Spleen (tissue), 11 donors: ENCODE measurements around the gene CYFIP2. TPM values are rescaled to one million over a fixed set of nuclear protein-coding genes. Genes with fewer than 3 reads are reported as not detected.

Experiments used
- DNase-seq: peaks from one replicate; pipeline ENCODE4 v3.0.0-alpha.2; 2020
- H3K27ac ChIP-seq, 8 donors: fragments of 200-600 bp; sonication (generic) in 7 of 8; 1 replicate in 4 of 8; 2 replicates in 4 of 8; pipeline versions ENCODE4 v1.5.0 to v1.8.0; 2016 to 2021; ENCODE audit warnings: inconsistent platforms in 4 of 8, mild to moderate bottlenecking in 4 of 8, moderate library complexity in 1 of 8
- H3K27me3 ChIP-seq, 7 donors: fragments of 200-600 bp; sonication (generic) in 6 of 7; replicated peaks in 1 of 7; 1 replicate in 4 of 7; 2 replicates in 3 of 7; pipeline versions ENCODE4 v1.5.0 to v1.8.0; 2016 to 2021; ENCODE audit warnings: inconsistent platforms in 3 of 7, mild to moderate bottlenecking in 1 of 7
- H3K36me3 ChIP-seq, 6 donors: fragments of 200-600 bp; sonication (generic) in 5 of 6; 1 replicate in 4 of 6; 2 replicates in 2 of 6; pipeline versions ENCODE4 v1.5.0 to v1.8.0; 2016 to 2021; ENCODE audit warnings: inconsistent platforms in 2 of 6
- H3K4me1 ChIP-seq, 6 donors: fragments of 200-600 bp; sonication (generic) in 5 of 6; 1 replicate in 3 of 6; 2 replicates in 3 of 6; pipeline versions ENCODE4 v1.5.0 to v1.8.0; 2016 to 2021; ENCODE audit warnings: inconsistent platforms in 3 of 6
- H3K4me3 ChIP-seq, 8 donors: fragments of 200-600 bp; sonication (generic) in 7 of 8; 1 replicate in 4 of 8; 2 replicates in 4 of 8; pipeline versions ENCODE4 v1.5.0 to v1.8.0; 2016 to 2021; ENCODE audit warnings: inconsistent platforms in 4 of 8, mild to moderate bottlenecking in 4 of 8, moderate library complexity in 2 of 8
- H3K9me3 ChIP-seq, 8 donors: fragments of 200-600 bp; sonication (generic) in 7 of 8; 1 replicate in 4 of 8; 2 replicates in 4 of 8; pipeline versions ENCODE4 v1.5.0 to v1.8.0; 2016 to 2021; ENCODE audit warnings: inconsistent platforms in 4 of 8
- CTCF ChIP-seq, 11 experiments: fragments of 200-600 bp in 7 of 11; fragments of 450-650 bp in 4 of 11; sonication (generic) in 4 of 11; IDR thresholded peaks in 8 of 11; conservative IDR thresholded peaks in 3 of 11; 1 replicate in 7 of 11; 2 replicates in 4 of 11; pipeline versions ENCODE4 v1.4.0 to v1.8.0; 2016 to 2021; ENCODE audit warnings: antibody characterized with exemption in 11 of 11, inconsistent platforms in 4 of 11, mild to moderate bottlenecking in 1 of 11
- POLR2A ChIP-seq, 3 donors: fragments of 450-650 bp; IDR thresholded peaks; one replicate each; pipeline ENCODE4 v1.5.1; 2017; ENCODE audit warnings: antibody characterized with exemption in 3 of 3, mild to moderate bottlenecking in 1 of 3
- POLR2AphosphoS5 ChIP-seq, 3 donors: sonication (generic); formaldehyde crosslinking; IDR thresholded peaks; one replicate each; pipeline ENCODE4 v1.5.1; 2017; ENCODE audit warnings: antibody characterized with exemption in 3 of 3
- WGBS, 5 donors: extraction: QIAGEN DNeasy Blood & Tissue Kit in 3 of 5; methylation state at CpG; one replicate each; pipeline versions ENCODE4 v1.1.5 to v1.1.7; 2013 to 2018; 5-methylcytosine and 5-hydroxymethylcytosine counted together
- intact Hi-C: fragments of 100-400 bp; cut with DNase I; formaldehyde crosslinking; loops from one replicate; pipeline ENCODE4 v1.15.0; 2023; ENCODE audit warnings: low total_unique reads
- polyA plus RNA-seq, 3 donors: library from polyadenylated mRNA; stranded (reverse); fragments of 200-250 nt; gene quantifications; one replicate each; pipeline ENCODE4 v1.2.1, GENCODE V29; 2013
- total RNA-seq, 7 donors: library from RNA; depleted of rRNA in 3 of 7; stranded (reverse); fragments of >200 nt in 3 of 7; fragmentation: NEBNext Ultra II Directional in 4 of 7; extraction: Animal tissue kit (Norgen Biotek cat#: 25700) in 4 of 7; gene quantifications; one replicate each; pipeline versions ENCODE4 v1.1.0 to v1.2.1, GENCODE V29; 2016 to 2021
- donor health status: healthy with polysubstance abuse.
- donor health status: DM: no; HTN: no; CAD: no; lungs with moderate emphysema.
- donor health status: DM: no; HTN: no; CAD: no.
- donor health status: Bipolar disorder and iron deficiency.
- donor health status: healthy.
- donor health status: DM: no; HTN: no; CAD: no.
- donor health status: DM: yes; HTN: yes; CAD: no.

The CYFIP2 gene
- total and polyA plus RNA-seq, 10 donors: 74.8 to 232 (median 159) TPM

GRCh38 chr5:157288405-157289163 lies 22.7 kb downstream of the CYFIP2 start:
- intact Hi-C loops: no loop called here
- peaks cover 0 to 37% (median 14%) of the 10 kb centered on the region in 6 donors for H3K4me1 ChIP-seq
- WGBS, 5 donors: 78 to 89% (median 87%) methylated on average over 4 of the region's 4 CpGs
- TF ChIP-seq POLR2A (IDR thresholded peaks at IDR 0.05) (no peak), POLR2AphosphoS5 (IDR thresholded peaks at IDR 0.05) (no peak), CTCF (IDR thresholded peaks at IDR 0.05 in 8 of 11, conservative IDR thresholded peaks at IDR 0.05 in 3 of 11) (no peak)
- peaks cover 0 to 85% (median 49%) of the 10 kb centered on the region in 6 donors for H3K36me3 ChIP-seq
- DNase-seq: no peak
- no peak overlapping the region for H3K27ac ChIP-seq
- H3K4me3 ChIP-seq: no peak overlapping the region
- H3K9me3 ChIP-seq: no peaks in the 10 kb centered on the region
- H3K27me3 ChIP-seq: no peaks in the 10 kb centered on the region

DNA sequence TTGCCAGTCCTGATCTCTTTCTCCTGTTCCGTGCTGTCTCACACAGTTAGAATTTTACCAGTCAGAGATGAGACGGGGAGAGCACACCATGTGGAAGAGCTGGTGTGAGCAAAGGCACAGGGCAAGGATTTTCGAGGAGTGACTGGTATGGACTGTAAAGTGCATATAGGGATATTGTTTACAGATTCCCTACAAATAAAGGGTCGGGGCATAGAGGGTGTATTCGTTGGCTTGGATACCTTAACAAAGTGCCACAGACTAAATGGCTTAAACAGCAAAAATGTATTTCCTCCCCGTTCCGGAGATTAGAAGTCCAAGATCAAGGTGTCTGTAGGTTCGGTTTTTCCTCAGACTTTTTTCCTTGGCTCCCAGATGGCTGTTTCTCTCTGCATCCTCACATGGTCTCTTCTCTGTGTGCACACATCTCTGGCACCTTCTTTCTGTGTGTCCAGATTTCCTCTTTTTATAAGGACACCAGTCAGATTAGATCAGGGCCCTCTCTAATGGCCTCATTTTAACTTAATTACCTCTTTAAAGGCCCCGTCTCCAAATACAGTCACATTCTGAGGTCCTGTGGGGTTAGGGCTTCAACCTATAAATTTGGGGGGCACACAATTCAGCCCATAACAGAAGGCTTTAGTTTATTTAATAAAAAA lies 23.4 kb downstream of the CYFIP2 start:
- H3K27ac ChIP-seq: no peak overlapping the region

GRCh38 chr5:157290156-157290980 lies 24.4 kb downstream of the CYFIP2 start:
- 77 to 92% (median 88%) methylated on average over 6 of the region's 6 CpGs for WGBS, 5 donors
- Histone ChIP-seq H3K4me1 (peaks cover 0 to 26% (median 5%) of the 10 kb centered on the region in 6 donors), H3K4me3 (no peak overlapping the region), H3K9me3 (no peaks in the 10 kb centered on the region), H3K36me3 (peaks cover 0 to 98% (median 52%) of the 10 kb centered on the region in 6 donors), H3K27ac (peak overlapping the region in 5 of 8 donors; percentile 8 to 70 (median 47)), H3K27me3 (no peaks in the 10 kb centered on the region)
- intact Hi-C loops: no loop called here
- DNase-seq: no peak
- no peak for TF ChIP-seq POLR2A (IDR thresholded peaks at IDR 0.05)
- TF ChIP-seq CTCF (IDR thresholded peaks at IDR 0.05 in 8 of 11, conservative IDR thresholded peaks at IDR 0.05 in 3 of 11): no peak
- TF ChIP-seq POLR2AphosphoS5 (IDR thresholded peaks at IDR 0.05): no peak

More for the DNA sequence above, 23.4 kb downstream of the CYFIP2 start:
- Histone ChIP-seq H3K36me3 (peaks cover 0 to 92% (median 50%) of the 10 kb centered on the region in 6 donors), H3K4me1 (peaks cover 0 to 30% (median 8%) of the 10 kb centered on the region in 6 donors), H3K9me3 (no peaks in the 10 kb centered on the region), H3K27me3 (no peaks in the 10 kb centered on the region), H3K4me3 (no peak overlapping the region)
- intact Hi-C loops: no loop called here
- WGBS, 5 donors: 86 to 94% (median 91%) methylated on average over 9 of the region's 9 CpGs
- DNase-seq: no peak
- no peak for TF ChIP-seq POLR2A (IDR thresholded peaks at IDR 0.05)
- no peak for TF ChIP-seq CTCF (IDR thresholded peaks at IDR 0.05 in 8 of 11, conservative IDR thresholded peaks at IDR 0.05 in 3 of 11)
- TF ChIP-seq POLR2AphosphoS5 (IDR thresholded peaks at IDR 0.05): no peak
